ENCODE results near the gene KCNQ2.

Gene KCNQ2

DNA sequence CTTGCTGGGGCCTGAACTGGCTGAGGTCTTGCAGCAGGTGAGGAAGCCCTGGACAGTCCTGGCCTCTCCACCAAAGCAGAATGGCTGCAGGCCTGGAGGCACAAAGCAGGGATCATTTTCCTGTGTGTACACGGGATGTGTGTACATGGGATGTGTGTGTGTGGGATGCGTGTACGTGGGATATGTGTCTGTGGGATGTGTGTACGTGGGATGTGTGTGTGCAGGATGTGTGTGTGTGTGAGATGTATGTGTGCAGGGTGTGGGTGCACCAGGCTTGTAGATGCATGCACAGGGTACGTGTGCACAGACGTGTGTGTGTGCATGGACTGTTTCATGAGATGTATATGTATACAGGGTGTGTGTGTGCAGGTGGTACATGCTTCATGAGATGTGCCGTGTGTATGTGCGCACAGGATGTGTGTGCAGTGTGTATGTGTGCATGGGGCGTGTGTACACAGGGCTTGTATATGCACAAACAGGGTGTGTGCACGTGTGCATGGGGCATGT is 103.4 kb downstream of the KCNQ2 start:
- DNase-seq (ENCODE audit: low read depth in 2 of 2), result no peak

DNA sequence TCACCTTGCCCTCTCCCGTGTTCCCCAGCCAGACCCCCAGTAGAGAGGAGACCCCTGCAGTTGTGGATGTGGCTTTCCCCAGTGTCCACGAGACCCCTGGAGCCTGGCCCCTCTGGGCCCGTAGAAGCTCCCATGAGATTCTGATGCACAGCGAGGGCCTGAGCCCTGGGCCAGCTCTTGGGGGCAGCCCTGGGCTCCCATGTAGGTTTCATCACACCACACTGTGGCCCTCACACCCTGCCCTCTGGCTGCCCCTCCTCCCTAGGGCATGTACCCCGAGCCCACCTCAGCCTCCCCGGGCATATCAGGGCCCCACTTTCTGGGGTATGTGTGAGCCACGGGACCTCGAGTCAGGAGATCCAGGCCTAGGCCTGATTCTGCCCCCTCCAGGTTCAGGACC is 104.3 kb downstream of the KCNQ2 start:
- DNase-seq (ENCODE audit: low read depth in 2 of 2), result no peak

DNA sequence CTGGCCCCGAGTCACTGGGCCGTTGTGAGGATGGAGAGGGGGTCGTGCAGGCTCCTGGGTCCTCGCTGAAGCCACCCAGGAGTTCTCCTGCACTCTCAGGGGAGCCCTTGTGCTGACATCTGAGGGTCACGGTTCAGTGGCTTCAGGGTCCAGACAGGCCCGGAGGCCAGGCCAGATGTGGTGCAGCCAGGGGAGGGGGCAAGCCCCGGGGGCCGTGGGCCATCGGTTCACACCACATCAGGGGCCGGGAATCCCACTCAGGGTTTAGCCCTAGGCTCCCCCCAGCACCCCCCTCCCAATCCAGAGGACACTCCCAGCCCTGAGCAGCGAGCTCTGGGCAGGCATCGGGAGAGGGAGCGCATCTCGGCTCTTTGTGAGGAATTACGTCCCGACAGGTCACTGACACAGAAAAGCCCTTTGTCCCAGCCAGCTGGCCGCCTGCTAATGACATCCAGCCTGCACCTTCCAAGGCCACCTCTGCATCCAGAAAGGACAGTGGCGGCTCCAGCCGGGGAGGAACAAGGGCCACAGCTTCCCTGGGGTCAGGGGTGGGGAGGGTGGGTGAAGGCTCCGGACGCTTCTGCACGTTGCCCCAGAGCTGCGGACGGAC is 104.9 kb downstream of the KCNQ2 start:
- no peak for DNase-seq (ENCODE audit: low read depth in 2 of 2)

DNA sequence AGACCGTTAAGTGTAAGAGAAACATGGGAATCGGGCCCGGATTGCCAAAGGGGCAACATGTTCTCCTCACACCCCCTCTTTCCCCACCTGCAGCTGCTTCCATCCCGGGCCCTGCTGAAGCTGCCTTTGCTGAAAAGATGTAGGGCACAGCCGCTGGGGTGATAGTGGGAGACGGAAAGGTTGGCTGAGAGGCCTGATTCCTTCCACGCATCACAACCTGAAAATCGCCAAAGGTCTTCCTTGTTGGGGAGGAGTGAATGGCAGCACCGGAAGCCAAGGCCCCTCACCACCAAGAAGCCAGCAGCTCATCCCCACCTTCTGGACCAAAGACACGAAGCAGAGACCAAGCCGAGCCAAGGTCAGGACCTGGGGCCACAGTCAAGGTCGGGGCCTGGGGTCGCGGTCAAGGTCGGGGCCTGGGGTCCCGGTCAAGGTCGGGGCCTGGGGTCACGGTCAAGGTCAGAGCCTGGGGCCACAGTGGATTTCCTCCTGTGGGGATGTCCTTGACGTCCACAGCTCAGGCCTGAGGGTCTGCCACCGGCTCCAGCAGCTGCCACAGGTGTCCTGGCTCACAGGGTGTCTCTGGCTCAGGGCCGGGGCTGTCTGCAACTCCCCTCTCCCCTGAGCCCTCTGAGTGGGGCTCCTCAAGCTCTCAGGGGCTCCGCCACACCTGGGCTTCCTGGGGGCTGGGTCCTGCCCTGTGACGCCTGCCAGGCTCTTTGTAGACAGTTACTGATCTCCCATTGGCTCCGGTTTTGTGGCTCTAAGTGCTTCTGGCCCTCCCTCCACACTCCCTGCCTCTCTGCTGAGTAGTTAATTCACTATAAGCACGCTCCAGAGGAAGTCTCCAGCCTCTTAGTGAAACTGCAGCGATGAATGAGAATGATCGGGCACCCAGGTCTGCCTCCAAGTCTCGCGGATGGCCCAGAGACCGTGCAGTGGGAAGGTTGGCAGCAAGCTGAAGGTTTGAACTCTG is 105.8 kb downstream of the KCNQ2 start:
- no peak for DNase-seq (ENCODE audit: low read depth in 2 of 2)

- no peak for DNase-seq (ENCODE audit: low read depth in 2 of 2)
Measured at GRCh38 chr20:63365601-63366389, 106.7 kb downstream of the KCNQ2 start.

GRCh38 chr20:63364801-63365585 is 107.5 kb downstream of the KCNQ2 start:
- no peak for DNase-seq (ENCODE audit: low read depth in 2 of 2)

DNA sequence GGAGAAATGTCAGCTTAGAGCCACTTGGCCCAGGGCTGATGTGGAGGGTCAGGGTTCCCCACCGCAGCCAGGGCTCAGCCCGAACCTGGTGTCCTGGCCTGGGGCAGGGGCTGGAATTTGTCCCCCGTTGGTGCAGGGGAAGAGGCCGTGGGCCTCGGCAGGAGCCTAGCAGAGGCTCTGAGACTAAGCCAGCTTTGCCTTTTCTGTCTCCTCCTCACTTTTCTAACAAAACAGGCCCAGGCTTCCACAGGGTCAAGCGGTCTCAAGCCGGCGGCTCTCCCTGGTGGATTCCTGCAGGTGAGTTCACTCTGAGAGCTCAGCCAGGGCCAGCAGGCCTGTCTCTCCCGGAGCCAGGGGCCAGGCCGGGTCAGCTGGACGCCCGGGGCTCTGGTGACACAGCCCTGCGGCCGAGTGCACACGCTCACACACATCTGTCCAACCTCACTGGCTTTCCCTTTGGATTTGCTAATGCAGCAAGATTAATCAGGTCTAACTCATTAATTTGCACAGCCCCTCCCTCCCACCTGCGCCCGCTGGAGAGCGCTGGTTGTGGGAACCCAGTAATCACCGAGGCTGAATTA is 108.4 kb downstream of the KCNQ2 start:
- no peak for DNase-seq (ENCODE audit: low read depth in 2 of 2)

- no peak for DNase-seq (ENCODE audit: low read depth in 2 of 2)
Measured at GRCh38 chr20:63363013-63363957, 109.2 kb downstream of the KCNQ2 start.

DNA sequence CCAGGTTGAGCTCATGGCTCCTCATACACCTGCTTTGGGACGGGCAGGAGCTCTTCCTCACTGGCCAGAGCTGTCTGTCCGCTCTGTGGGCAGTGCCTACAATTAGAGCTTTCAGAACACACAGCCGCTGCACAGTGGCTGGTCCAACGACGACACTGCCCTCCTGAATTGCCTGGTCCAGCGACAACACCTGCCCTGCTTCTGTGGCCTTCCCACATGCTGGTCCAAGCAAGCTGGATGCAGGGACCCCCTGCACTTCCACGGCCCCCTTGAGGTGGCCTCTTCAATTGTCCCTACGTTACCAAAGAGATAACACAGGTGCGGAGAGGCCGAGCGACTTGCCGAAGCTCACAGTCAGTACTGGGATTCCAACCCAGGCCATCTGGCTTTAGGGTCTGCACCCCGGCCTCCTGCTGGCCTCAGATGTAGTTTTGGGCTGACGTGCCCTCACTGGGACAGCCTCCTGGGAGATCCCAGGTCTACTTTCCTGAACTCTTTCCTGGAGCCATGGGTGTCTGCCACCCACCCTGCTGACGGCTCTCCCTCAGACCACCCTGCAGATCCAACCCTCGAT is 109.9 kb downstream of the KCNQ2 start:
- no peak for DNase-seq (ENCODE audit: low read depth in 2 of 2)

DNA sequence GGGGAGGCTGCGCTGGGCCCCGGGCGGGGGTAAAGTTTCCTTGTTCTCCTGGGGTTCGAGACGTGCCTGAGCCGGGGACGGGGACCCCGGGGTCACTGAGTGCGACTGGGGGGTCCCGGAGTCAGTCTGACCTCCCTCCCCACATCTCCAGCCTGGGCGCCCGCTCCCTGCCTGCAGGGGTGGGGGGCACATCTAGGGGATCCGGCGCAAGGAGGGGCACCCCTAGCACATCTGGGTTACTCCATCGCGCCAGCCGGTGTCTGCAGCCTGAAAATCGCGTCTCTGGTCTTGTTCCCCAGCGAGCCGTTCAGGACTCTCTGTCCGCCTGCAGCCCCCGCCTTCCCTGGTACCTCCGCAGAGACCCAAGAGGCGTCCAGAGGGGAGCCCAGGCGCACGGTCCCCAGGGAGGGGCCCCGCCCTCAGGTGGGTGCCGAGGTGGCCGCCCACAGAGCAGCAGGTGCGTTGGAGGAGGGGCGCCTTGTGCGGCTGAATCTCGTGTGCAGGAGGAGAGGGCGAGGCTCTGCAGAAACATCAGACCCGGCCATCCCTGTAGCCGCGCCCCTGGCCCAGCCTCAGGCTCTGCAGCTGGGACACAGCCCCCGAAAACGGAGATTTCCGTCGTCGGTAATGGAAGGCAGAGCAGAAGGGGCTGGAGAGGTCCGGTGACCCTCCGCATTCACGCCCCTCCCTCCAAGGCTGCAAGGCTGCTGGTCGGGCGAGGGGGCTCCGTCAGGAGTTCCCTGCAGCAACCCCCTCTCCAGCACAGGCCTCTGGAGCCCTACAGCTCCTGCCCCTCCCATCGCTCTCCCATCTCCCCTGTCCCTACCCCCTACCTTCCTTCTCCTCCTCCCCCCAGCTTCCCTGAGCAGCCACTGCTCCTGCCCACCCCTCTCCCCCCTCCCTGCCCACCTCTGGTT is 110.7 kb downstream of the KCNQ2 start:
- DNase-seq (ENCODE audit: low read depth in 2 of 2), result no peak

DNA sequence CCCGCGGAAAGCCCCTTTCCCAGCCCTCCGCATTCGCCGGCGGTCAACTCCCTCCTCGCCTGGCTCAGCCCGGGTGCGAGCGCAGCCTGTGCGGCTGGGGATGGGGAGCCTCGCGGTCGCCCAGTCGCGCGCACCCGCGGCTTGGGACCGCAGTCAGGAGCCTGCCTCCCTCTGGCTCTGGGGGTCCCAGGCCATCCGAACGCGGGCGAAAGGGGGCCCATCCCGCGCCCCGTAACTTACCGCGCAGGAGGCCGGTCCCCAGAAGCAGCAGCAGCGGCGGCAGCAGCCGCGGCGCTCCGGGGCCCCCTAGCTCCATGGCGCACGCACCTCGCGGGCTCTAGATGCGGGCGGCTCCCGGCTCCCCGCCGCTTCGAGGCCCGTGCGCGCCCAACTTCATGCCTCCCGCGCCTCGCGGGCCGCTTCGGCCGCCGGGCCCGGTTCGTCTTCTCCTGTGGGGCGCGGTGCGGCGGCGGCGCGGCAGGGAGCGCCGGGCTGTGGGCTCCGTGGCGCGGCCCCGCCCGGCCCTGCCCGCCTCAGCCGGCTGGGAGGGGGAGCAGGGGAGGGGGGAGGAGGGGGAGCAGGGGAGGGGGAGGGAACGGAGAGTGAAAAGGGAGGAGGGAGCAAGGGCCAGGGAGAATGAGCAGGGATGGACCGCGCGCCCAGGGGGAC is 111.5 kb downstream of the KCNQ2 start, which contains the start of gene CHRNA4:
TSS of gene CHRNA4 (minus strand) at position 500 of the 669 bp plus-strand sequence. CDS start at position 316, 184 bp downstream.
- no peak for DNase-seq (ENCODE audit: low read depth in 2 of 2)

DNA sequence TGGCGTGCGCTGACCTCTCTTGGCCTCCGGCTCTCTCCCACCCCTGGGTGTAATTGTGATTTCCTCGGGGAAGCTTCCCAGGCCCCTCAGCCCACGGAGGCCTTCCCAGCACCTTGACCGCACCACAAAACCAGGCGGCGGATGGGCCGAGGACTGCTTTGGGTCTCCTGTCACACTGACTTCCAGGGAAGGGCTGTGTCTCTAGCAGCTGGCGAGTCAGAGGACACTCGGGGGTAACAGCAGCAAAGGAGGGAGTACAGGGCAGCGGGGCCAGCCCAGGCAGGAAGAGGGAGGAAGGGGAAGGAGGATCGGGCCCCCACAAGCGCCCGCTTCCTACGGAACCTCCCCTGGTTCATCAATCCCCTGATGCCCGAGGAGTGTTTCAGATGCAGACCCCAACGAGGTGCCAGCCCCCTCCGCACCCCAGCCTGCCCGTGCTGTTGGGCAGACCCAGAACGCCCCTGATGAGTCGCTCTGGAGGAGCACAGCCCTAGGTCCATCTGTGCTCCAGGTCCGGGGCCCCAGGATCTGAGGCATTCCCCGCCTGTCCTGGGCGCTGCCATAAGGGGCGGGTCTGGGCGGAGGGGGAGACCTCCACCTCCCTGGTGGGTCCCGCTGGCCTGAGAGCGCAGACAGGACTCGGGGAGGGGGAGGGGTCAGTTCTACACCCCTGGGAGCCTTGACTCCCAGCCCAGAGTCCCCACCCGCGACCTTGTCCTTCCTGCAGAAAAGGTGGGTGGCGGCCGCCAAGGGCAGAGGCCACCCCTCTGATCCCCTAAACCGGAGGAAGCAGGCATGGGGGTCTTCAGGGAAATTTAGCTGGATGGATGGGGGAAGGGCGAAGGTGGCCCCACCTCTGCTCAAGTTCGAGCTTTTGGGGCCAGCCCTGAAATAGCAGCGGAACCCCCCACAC is 112.3 kb downstream of the KCNQ2 start:
- DNase-seq (ENCODE audit: low read depth in 2 of 2), result no peak

DNA sequence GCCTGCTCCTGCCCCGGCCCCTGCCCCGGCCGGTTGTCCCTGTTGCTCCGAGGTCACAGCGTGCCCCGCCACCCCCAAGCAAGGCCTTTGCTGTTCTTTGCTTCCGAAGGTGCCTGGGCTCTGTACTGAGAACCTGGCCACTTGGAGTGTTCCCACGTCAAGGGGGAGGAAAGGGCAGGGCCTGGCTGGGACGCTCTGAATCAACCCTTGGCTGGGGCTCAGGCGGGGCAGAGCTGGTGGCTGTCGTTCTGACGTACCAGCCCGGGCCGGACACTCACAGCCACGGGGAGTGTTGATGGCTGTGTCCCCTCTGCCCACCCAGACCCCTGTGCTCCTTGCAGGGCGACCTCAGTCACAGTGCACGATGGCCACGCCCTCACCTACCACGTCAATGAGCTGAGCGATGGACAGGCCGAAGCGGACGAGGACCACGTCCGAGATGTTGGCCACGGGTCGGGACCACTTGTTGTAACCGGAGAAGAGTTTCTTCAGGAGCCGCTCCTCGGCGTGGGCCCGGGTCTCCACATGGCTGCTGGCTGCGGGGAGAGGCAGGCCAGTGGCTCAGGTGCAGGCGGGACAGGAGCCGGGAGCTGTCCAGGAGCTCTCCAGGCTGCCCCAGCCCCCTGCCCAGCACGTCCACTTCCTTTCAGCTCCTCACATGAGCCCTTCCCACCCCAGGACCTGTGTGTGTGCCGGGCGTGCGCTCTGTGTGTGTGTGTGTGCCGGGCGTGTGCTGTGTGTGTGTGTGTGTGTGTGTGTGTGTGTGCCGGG is 113.1 kb downstream of the KCNQ2 start:
- DNase-seq (ENCODE audit: low read depth in 2 of 2), result no peak

DNA sequence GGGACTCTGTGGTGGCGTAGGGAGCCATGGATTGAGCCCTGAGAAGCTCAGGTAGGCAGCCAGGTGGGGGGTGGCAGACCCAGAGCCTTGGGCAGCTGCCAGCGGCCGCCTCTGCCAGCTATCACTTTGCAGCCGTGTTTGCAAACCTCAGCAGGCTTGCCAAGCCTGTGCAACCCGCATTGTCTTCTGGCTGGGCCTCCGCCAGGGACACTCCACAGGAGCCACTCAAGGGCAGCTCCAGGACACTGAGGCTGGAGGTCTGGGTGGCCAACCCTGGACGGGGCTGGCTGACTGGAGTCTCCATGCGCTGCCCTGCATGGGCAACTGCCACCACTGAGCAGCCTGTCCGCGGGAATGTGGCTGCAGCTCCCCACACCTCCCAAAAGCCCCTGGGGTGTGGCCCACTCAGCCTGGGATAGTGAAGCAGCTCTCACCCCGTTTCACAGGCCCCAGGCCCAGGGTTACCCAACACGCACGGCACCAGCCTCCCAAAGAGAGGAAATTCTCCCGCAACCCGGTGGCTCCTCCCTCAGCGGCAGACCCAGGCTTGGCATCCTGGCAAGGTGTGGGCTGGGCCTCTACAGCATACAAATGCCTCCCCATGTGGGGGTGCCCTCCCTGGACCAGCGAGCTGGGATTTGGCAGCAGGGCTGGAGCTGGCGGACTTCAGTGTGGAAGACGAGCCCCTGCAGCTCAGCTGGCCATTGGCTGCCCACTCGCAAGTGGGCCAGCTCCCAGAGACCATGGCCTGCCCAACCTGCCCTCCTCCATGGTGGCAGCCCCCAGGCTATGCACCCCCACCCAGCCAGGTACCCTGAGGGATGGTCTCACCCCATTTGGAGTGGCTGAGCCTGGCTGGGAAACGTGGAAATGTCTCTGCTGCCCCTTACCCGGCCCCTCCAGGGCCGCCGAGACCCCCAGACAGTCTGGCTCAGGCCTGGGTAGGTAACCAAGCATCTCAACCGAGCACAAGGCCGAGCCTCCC is 114.2 kb downstream of the KCNQ2 start:
- no peak for DNase-seq (ENCODE audit: low read depth in 2 of 2)
